DMS53 (cell line): ENCODE data around the gene BCL11B.
"Not testable (repeated sequence)": the region's sequence is repeated elsewhere in the genome, so short reads cannot be mapped to it uniquely, and the experiment has no call there.

Experiments
- DNase-seq: peaks from one replicate; lab custom pipeline; 2025; lab: John Stamatoyannopoulos, UW

Gene BCL11B

DNA sequence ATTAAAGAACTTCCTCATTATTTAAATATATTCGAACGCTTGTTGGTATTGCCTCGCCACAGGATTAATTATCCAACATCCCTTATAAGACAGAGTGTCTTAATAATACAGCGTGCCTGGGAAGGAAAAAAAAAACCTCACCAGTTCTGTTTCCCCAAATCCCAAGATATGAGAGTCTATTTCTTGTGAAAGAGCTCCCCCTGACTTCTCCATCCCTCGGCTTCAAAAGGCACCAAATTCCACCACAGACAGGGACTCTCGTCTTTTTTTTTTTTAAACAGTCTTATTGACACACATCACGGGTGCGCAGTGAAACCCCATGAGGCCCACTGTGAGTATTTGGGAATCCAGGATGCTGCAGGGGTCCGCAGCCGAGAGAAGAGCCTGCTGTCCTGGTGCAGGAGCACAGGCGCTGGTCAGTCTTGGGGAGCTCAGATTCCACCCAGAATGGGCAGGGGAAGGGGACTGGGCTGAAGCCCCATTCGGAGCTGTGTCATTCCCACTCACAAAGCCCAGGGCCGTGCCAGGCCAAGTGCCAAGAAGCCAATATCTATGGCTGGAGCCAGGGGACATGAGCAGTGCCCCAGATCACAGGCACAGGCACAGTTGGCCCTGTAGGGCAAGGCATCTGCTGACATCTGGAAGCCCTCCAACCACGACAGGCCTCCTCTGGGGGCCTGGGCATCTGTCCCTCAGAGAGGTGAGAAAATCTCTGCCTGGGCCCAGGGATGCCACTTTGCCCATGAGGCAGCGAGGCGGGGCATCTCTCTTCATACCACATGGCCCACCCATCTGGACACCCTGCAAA, 71.9 kb downstream of the BCL11B start:
- DNase-seq, result no peak

DNA sequence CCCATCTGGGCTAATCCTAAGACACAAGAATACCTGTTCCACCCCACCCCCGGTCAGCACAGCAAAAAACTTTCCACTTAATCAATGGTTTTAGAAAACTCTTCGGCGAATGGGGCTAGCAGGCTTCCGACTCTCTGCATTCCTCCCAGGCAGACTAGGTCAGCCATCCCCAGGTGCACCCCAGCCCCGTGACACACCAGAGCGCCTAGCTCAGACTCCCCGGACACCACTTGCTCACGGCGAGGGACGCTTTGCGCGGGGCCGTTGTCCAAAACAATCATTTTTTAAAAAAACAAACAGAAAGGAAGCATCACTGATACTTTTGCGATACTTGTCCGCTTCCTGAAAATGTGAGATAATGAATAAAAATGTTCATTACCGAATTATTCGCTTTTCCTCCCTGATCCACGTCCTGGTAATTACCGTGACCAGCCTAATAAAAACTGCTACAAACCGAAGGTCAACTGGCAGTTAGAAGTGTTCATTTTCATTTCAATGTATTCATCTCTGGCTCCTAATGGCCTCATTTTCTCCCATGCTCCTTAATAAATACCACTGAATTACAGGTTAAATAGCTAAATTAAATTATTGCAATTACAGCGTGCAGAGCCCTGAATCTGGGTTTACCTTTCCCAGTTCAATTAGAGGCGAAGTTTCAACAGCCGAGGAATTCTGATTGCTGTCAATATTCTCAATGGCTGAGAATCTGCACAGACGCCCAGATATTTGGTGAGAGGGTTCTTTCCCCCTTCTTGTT, 73.1 kb downstream of the BCL11B start:
- DNase-seq, result no peak

DNA sequence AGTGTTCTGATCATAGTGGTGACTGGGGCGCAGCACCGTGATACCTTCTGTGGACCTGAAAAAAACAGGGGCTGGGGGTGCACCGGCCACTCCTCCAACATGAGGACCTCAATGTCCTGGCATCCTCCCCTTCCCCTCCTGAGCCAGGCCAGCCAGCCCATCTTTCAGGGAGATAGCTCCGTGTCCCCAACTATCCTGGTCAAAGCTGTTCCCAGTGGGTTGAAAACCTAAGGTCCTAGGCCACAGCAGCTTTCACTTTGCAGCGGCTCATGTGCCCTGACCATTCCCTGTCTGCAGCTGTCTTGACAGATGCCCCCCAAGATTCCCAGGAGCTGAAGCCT, 75.7 kb downstream of the BCL11B start:
- DNase-seq, result no peak

DNA sequence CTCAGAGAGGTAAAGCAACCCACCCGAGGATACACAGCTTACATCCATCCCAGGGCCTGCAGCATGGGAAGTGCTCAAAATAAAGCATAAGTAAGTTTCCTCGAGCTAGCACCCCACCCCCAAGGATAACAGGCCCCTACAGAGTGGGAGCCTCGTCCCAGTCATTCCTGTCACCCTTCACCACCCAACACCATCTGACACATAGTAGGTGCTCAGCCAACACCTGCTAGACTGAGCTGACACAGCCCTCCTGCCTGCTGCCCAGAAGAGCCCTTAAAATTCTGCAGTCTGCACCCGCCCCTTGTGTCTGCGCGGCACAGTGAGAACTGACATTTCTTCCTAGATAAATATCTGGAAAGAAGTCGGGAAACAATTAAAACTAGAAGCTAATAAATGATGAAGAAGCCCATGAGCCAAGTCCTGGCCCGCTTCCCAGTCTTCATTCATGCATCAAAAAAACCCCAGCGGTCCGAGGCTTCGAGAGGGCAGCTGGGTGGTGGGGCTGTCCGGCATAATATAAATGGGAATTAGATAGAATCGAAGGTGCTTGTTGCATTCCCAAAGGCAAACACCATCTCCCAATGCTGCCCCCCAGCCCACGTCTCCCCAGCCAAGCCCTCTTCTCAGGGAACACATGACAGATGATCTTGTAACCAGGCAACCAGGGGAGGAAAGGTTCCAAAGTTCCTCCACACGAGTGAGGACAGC, 76.2 kb downstream of the BCL11B start:
- DNase-seq, result peak; percentile 8

DNA sequence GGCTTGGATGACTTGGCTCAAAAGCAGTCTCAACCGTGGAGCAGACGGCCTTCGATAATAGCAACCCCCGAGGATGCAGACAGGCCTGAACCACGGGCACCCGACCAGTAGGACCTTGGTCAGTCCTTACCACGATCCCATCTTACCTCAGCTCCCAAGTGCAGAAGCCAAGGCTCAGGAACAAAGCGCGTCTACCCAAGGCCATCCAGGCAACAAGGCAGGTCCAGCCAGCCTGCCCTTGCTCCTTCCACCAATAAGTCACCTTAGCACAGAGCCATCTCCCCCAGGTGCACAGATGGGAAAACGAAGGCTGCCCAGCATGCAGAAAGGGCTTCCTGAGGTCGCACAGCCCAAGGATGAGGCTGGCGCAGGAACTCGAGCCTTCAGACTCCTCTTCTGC, 77.3 kb downstream of the BCL11B start:
- DNase-seq, result no peak

DNA sequence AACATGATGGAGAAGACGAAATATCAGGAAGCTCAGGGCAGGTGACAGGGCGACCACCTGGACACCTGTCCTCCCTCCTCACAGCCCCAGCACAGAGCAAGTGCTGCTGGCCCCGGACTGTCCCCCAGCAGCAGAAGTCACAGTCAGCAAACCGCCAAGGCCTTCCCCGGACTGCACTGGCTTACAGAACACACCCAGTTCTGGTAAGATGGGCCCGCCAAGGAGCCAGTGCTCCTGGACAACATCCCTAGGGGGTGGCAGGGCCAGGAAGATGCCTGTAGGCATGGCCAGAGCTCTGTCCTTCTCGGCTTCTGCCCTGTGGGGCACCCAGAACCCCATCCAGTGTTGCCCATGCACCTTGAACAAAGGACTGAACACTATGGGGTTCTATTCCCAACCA, 77.9 kb downstream of the BCL11B start:
- no peak for DNase-seq

DNA sequence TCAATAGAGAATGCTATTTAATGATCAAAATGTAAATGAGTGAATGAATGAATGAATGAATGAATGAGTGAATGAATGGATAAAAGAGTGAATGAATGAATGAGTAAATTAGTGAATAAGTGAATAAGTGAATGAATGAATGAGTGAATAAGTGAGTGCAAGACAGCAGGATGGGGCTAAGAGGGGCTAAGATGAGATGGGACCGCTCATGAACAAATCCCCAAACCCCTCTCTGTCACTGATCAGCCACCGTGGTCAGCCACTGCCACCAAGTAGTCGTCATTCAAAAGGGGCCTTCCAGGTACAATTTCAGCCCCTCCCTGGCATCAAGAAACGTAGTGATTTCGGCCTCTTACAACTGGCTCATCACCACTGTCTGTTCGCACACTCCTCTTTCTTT, 79.2 kb downstream of the BCL11B start:
- no peak for DNase-seq

DNA sequence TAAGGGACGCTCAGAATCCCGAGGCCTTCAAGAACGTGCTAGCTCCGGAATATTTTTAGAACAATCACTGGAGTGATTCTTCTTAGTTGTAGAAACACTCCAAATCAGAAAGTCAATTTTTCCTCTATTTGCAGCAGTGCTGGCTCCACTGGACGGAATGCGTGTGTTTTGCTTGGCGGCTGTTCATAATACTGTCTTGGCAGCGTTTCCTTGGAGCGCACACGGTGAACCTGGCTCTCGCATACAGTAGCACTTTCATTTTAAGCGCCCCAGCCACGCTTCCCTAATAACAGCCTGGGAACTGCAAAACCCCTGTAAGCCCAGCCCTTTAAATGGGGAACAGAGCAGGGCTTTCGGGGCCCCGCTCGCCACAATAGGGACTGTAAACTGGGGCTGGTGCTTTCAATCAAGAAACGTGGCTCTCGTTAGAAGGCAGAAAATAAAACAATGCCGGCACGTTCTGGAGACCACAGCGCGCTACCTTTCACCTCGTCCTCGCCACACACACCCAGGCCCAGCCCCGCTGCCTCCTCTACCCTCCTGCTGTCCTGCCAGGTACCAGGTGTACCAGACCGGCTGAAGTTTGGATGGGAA, 79.9 kb downstream of the BCL11B start:
- peak; percentile 18 for DNase-seq

DNA sequence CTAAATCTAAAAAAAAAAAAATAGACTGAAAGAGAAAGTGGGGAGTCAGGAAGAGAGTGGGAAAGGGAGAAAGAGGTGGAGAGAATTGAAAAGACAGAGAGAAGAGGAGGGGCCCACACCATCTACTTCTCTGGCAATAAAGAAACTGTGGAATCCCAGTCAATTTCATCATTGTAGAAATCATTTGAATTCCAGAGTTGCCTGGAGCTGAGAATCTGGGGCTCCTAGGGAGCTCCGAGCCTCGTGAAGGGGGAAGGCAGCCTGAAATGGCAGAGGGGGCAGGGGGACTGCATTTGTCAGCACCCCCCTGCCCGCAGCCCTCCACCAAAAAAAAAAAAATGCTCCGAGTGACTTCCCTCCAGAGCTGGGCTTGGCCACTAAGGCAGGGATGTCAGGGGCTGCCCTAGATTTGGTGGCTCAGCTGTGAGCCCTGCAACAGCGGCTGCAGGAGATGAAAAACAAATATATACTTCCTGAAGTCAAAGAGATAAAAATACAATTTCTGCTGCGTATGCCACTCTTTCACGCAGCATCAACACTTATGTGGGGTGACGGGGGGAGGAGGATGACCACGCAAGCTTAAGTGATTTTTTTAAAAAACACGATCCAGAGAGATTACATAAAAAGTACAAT, 80.5 kb downstream of the BCL11B start:
- DNase-seq, result no peak

DNA sequence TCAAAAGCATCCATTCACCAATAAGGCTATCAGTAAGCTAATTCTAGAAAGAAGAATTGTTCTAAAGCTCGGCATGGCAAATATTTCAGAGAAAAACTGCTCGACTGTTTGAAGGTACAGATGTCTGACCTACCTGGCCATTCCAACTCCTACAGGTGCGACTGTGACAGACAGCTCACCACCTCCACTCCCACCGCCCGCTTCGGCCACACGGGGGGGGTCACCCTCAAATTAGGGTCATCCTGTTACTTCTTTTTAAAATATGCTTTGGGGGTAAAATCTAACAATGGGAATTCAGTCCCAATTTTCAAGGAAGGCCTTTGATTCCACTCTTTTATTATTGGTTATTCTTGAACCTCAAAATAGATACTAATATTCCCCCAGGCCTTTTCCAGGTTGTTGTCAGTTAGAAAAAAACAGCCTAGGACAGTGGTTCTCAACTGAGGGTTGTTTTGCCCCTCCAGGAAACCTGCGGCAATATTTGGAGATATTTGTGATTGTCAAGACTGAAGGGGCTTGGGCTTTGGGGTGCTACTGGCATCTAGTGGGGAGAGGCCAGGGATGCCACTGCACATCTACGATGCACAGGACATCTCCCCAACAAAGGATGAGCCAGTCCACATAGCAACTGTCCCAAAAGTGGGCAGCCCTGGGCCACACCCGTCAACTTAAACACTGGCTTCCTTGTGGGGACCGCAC, 81.2 kb downstream of the BCL11B start:
- no peak for DNase-seq

DNA sequence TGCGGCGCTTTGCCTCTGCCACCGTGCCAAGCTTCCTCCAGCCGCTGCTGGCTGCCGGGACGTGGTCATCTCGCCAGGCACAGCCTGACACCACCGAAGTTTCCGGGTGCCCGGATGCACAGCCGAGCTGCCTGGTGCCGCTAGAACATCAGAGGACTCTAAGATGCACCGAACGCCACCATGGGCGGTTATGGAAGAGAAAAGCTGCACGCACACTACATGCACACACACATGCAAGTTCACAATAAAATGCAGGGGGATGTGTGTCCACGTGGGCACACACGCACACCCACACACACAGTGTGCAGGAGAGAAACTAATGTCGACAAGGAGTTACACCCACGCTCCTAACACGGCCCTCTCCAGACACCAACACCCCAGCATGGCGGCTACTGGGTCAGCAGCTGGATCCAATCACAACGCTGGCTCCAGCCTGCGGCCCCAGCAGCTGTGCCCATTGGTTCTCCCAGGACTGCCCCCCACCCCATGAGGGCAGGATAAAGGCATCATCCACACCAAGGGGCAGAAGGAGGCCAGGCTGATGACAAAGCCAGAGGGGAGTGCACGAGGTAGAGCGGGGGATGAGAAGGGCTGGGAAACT, 82.7 kb downstream of the BCL11B start:
- DNase-seq, result no peak

DNA sequence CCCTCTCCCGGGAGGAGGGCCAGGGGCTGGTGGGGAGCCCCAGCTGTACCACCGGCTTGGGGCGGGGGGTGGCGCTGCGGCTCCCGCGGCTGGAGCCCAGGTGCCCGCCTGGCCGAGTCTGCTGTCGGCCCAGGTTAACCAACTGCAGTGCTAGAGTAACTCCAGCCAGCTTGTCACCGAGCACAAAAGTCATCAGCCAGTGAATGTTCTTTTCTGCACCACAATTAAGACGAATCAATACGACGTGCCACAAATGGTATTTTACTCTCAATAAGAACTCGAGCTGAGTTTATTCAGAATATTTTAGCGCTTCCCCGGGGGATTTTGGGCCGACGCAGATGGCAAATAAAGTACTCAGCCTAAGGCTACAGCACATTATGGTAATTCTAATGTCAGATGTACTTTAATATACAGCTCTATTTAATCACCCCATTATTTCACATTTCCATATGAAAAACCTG, 83.2 kb downstream of the BCL11B start:
- no peak for DNase-seq

DNA sequence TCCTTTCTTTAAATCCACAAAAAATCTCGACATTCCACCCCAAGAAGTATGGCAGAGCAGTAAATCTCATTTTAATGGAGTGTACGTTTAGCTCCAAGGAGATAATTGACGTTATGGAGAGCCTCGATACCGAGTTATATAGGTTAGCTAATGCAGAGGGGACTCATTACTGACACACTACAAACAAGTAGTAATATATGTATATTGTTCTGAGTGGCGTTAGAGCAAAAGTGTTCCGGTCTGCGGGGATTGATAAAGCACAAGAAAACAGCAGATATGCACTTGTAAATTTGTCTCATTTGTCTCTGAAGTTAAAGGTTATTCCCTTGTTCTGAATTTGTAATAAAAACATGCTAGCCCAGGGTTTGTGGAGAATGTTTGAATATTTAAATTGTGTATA, 84.1 kb downstream of the BCL11B start:
- DNase-seq, result no peak

DNA sequence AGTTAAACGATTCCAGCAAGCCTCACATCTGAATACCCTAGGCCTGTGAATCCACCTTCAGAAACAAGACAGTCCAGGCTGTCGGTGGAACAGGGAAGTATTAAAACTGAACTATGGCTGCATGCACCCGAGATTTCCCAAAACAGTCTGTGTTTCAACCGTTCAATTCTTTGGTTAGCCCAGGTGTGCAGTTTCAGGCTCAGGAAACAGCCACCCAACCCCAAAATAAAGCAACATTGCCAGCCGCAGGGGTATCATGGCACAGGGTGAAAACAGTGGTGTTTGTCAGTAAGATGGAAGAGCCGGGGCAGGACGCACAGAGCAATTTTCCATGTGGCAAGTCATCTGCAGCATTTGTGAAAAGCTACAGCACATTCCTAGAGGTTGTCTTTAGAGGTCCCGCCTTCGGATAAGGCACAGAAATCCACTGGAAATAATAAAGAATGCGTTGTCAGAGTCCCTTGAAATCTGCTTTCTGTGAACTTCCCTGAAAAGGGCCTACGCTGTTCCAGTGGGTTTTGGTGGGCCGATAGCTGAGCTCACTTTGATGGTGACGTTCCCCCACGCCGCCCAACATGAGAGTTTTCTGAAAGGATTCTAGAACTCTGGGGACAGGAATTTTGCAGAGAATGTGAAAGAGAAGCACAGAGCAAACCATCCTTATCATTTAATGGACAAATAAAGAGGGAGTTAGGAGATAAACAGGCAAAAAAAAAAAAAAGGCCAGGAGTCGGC, 84.9 kb downstream of the BCL11B start:
- DNase-seq, result no peak

DNA sequence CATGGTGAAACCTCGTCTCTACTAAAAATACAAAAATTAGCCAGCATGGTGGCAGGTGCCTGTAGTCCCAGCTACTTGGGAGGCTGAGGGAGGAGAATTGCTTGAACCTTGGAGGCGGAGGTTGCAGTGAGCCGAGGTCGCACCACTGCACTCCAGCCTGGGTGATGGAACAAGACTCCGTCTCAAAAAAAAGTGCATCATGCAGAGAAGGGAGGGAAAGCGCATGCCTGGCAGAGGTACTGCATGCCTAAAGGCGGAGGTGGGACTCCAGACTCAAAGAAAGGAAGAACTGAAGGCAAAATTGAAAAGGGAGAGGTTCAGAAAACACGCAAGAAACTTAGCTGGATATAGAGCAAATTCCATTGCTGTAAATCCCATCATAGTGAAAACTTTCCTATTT, 85.7 kb downstream of the BCL11B start:
- not testable (repeated sequence) for DNase-seq

DNA sequence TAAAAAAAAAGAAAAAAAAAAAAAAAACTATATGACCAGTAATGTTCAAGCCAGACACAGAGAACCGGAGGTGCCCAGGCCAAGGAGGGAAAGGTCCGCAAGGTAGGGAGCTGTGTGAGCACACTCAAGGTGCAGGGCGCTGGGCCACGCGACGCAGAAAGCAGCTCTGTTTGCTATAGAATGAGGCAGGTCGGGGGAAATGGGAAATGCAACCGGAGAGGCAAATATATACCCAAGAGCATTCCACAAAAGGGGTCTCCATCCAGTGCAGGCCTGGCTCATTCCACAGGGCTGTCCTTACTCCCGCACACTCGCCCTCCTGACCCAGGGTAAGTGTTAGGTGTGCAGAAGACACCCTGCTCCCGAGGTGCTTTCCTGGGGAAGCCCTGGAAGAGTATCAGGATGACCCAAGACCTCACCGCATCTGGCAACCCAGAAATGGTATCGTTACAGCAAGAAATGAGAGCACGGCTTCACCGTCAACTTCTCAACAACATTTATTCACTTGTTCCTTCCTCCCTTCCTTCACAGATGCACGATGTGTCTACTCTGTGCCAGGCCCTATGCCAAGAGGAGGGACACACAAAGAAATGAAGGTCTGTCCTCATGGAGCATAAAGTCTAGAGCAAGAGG, 86.4 kb downstream of the BCL11B start:
- no peak for DNase-seq

DNA sequence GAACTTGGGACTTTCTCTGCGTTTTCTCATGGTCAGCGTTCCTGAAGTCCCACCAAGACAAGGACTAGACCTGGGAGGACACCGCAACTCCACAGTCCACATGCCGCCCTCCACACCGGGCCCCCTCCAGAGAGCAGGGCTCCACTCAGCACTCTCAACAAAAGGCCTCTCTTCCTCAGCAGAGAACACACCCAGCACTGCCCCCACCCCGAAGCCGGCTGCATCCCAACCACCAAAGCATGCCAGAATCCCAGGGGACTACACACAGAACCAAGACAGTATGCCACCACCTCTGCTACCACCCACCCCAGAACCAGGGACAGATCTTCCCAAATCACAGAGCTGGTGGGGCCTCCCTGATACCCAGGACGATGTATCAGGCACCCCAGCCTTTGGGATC, 88.3 kb downstream of the BCL11B start:
- DNase-seq, result no peak

DNA sequence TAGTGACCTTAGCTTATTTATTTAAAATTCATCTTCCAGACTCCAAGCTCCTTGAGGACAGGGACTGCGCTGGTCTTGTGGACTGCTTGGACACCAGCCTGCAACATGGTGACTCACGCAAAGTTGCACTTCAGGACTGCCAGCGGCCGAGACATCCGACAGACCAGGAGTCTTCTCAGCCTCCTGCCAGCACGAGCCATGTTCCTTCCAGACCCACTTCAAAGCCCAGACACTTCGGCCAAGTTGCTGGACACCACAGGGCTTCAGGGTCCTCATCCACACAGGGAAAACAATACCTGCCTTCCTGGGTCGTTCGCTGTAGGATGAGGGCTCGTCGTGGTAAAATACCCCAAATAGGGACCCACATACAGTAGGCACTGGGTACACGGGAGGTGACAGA, 88.7 kb downstream of the BCL11B start:
- no peak for DNase-seq

DNA sequence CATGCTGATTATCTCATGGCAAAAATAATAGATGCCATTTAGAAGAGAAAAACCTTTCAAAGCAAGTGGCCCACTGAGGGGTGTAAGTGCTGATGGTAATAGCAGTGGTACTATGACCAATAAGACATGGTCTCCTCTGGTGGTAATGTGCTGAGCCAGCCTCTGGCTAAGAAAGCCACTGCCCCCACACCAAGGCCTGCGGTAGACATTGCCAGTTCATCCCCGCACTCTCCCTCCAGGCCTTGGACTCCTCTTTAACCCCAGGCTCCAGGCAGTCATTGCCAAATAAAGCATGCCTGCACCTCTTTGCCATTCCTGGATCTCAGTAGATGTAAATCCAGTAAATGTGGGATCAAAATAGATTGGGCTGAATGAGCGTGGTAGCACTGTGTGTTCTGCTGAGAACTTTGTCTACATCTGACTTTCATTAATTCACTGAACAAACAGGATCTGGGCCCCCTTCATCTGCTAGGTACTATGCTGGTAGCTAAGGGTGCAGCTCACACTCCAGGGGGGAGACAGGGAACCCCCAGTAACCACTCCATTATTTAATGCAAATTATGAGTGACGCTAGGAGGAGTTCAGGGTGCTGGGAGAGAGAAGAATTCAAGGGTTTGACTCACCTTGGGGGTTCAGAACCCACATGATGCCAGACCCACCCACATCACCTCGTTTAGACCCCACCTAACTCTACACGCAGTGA, 89.3 kb downstream of the BCL11B start:
- DNase-seq, result no peak
